Peyer's patch (tissue), 4 donors: ENCODE data around the gene PALM2AKAP2. TPM values are rescaled to one million over a fixed set of nuclear protein-coding genes. Genes with fewer than 3 reads are reported as not detected.

Experiments used
- DNase-seq, 3 donors: peaks; one replicate each; pipeline ENCODE4 v3.0.0-alpha.2; 2017 to 2019
- H3K27ac ChIP-seq, 4 donors: fragments of 200-600 bp; sonication (generic); one replicate each; pipeline ENCODE4 v1.5.1; 2016 to 2019
- H3K27me3 ChIP-seq, 2 donors: fragments of 200-600 bp; sonication (generic); one replicate each; pipeline ENCODE4 v1.5.1; 2019
- H3K36me3 ChIP-seq, 3 donors: fragments of 200-600 bp; sonication (generic); one replicate each; pipeline ENCODE4 v1.5.1; 2016 to 2019
- H3K4me1 ChIP-seq, 4 donors: fragments of 200-600 bp; sonication (generic); one replicate each; pipeline ENCODE4 v1.5.1; 2016 to 2019
- H3K4me3 ChIP-seq, 4 donors: fragments of 200-600 bp; sonication (generic); 1 replicate in 3 of 4; 2 replicates in 1 of 4; pipeline ENCODE4 v1.5.1; 2016 to 2019; ENCODE audit warnings: mild to moderate bottlenecking in 1 of 4
- H3K9me3 ChIP-seq, 4 donors: fragments of 200-600 bp; sonication (generic); one replicate each; pipeline ENCODE4 v1.5.1; 2016 to 2019; ENCODE audit warnings: mild to moderate bottlenecking in 1 of 4
- POLR2A ChIP-seq, 2 donors: fragments of 450-650 bp; IDR thresholded peaks; one replicate each; pipeline ENCODE4 v1.5.1; 2017; ENCODE audit warnings: antibody characterized with exemption in 2 of 2, mild to moderate bottlenecking in 2 of 2, moderate library complexity in 2 of 2
- total RNA-seq, 4 donors: library from RNA; depleted of rRNA; stranded (reverse); fragments of >200 nt; gene quantifications; one replicate each; pipeline ENCODE4 v1.1.0, GENCODE V29; 2016
- TF ChIP-seq, protein P1 (sequence below), 6 experiments: fragments of 450-650 bp in 4 of 6; fragments of 200-600 bp in 2 of 6; sonication (generic) in 1 of 6; IDR thresholded peaks; one replicate each; pipeline ENCODE4 v1.5.1; 2017 to 2019; ENCODE audit warnings: antibody characterized with exemption in 6 of 6, mild to moderate bottlenecking in 3 of 6, moderate library complexity in 1 of 6

Gene PALM2AKAP2
- total RNA-seq, 4 donors from 2014 or later = 1.9 to 3.3 TPM; not detected in 2

DNA sequence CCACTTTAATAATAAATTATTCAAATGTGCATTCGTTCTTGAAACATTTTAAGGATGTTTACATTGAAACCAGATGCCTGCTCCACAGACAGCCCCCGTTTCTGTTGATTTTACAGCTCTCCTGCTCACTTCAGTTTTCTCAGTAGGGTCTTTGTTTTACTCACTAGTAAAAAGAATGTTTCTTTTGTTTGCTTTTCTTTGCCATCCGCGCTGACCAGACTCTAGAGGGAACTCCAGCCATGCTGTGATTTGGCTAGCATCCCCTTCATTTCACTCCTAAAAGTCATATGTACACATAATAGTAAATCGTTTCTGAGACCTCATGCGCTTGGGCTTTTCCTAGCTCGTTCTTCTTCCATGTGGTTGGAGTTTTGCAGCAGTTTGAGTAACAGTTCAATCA lies 28.7 kb upstream of the PALM2AKAP2 start:
- no peak for DNase-seq
- no peaks in the 10 kb centered on the region for H3K27me3 ChIP-seq
- TF ChIP-seq, protein P1, sequence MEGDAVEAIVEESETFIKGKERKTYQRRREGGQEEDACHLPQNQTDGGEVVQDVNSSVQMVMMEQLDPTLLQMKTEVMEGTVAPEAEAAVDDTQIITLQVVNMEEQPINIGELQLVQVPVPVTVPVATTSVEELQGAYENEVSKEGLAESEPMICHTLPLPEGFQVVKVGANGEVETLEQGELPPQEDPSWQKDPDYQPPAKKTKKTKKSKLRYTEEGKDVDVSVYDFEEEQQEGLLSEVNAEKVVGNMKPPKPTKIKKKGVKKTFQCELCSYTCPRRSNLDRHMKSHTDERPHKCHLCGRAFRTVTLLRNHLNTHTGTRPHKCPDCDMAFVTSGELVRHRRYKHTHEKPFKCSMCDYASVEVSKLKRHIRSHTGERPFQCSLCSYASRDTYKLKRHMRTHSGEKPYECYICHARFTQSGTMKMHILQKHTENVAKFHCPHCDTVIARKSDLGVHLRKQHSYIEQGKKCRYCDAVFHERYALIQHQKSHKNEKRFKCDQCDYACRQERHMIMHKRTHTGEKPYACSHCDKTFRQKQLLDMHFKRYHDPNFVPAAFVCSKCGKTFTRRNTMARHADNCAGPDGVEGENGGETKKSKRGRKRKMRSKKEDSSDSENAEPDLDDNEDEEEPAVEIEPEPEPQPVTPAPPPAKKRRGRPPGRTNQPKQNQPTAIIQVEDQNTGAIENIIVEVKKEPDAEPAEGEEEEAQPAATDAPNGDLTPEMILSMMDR (IDR thresholded peaks at IDR 0.05) = no peak
- no peak for TF ChIP-seq POLR2A (IDR thresholded peaks at IDR 0.05)

GRCh38 chr9:109753308-109753707 lies 26.7 kb upstream of the PALM2AKAP2 start:
- TF ChIP-seq POLR2A (IDR thresholded peaks at IDR 0.05) = no peak
- TF ChIP-seq, protein P1 (IDR thresholded peaks at IDR 0.05) = no peak
- no peak for DNase-seq
- Histone ChIP-seq H3K27me3 (no peaks in the 10 kb centered on the region), H3K9me3 (no peaks in the 10 kb centered on the region), H3K36me3 (no peaks in the 10 kb centered on the region), H3K4me1 (no peaks in the 10 kb centered on the region), H3K4me3 (no peak overlapping the region), H3K27ac (no peak overlapping the region)

More for the DNA sequence above, 28.7 kb upstream of the PALM2AKAP2 start:
- H3K4me1 ChIP-seq = no peaks in the 10 kb centered on the region
- H3K9me3 ChIP-seq = no peaks in the 10 kb centered on the region
- H3K4me3 ChIP-seq = no peak overlapping the region
- H3K36me3 ChIP-seq = no peaks in the 10 kb centered on the region
- H3K27ac ChIP-seq = no peak overlapping the region

GRCh38 chr9:109755040-109755439 lies 25.0 kb upstream of the PALM2AKAP2 start:
- H3K4me1 ChIP-seq = no peaks in the 10 kb centered on the region
- DNase-seq = no peak
- no peak overlapping the region for H3K4me3 ChIP-seq
- TF ChIP-seq POLR2A (IDR thresholded peaks at IDR 0.05) = no peak
- H3K27me3 ChIP-seq = no peaks in the 10 kb centered on the region
- no peaks in the 10 kb centered on the region for H3K36me3 ChIP-seq
- no peak overlapping the region for H3K27ac ChIP-seq
- H3K9me3 ChIP-seq = no peaks in the 10 kb centered on the region

GRCh38 chr9:109759589-109759988 lies 20.4 kb upstream of the PALM2AKAP2 start:
- Histone ChIP-seq H3K4me3 (no peak overlapping the region), H3K4me1 (no peaks in the 10 kb centered on the region), H3K27ac (no peak overlapping the region), H3K27me3 (no peaks in the 10 kb centered on the region), H3K9me3 (no peaks in the 10 kb centered on the region), H3K36me3 (no peaks in the 10 kb centered on the region)
- no peak for TF ChIP-seq POLR2A (IDR thresholded peaks at IDR 0.05)
- TF ChIP-seq, protein P1 (IDR thresholded peaks at IDR 0.05) = no peak
- no peak for DNase-seq

- no peak overlapping the region for H3K27ac ChIP-seq
- no peak overlapping the region for H3K4me3 ChIP-seq
- H3K9me3 ChIP-seq = no peaks in the 10 kb centered on the region
- H3K4me1 ChIP-seq = no peaks in the 10 kb centered on the region
- DNase-seq = no peak
- TF ChIP-seq, protein P1 (IDR thresholded peaks at IDR 0.05) = no peak
- no peak for TF ChIP-seq POLR2A (IDR thresholded peaks at IDR 0.05)
- H3K36me3 ChIP-seq = no peaks in the 10 kb centered on the region
- H3K27me3 ChIP-seq = no peaks in the 10 kb centered on the region
Observed at GRCh38 chr9:109765278-109765677, 14.7 kb upstream of the PALM2AKAP2 start.

DNA sequence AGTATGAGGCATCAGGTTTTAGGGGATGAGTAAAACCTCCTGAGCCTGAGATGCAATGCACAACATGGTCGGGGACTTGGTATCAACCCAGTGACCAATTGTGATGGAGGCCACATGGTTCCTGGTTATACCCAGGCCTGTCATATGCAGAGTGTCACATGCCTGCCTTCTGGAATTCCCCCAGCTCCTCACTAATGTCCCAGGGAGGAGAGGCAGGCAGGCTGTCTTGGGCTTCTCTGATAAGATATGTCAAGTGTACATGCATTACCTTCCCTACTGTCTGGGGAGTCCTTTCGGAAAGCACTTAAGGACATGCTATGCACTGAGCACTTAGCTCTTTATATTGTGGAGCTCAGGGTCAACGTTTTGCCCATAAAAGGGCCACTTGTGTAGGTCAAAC lies 14.2 kb upstream of the PALM2AKAP2 start:
- TF ChIP-seq, protein P1 (IDR thresholded peaks at IDR 0.05) = no peak
- H3K4me3 ChIP-seq = no peak overlapping the region
- H3K9me3 ChIP-seq = no peaks in the 10 kb centered on the region
- H3K4me1 ChIP-seq = no peaks in the 10 kb centered on the region
- no peaks in the 10 kb centered on the region for H3K36me3 ChIP-seq
- no peak for DNase-seq
- no peak overlapping the region for H3K27ac ChIP-seq
- no peaks in the 10 kb centered on the region for H3K27me3 ChIP-seq
